NT2/D1 (cell line): ENCODE results near the gene CAMK2D.

Experiments
- SUZ12 ChIP-seq: IDR thresholded peaks from 2 replicates; pipeline ENCODE4 v1.6.1; 2011; ENCODE audit not compliant: insufficient read length, insufficient read depth; ENCODE audit errors: extremely low read depth
- YY1 ChIP-seq: IDR thresholded peaks from 2 replicates; pipeline ENCODE4 v1.6.1; 2011; ENCODE audit not compliant: insufficient read length, insufficient read depth

GRCh38 chr4:113700602-113701150 is 60.9 kb downstream of the CAMK2D start:
- TF ChIP-seq YY1 (no peak), SUZ12 (no peak)
